IPS-18a (cell line): ENCODE measurements around the gene CDRT15.
"Not testable (repeated sequence)": the region's sequence is repeated elsewhere in the genome, so short reads cannot be mapped to it uniquely, and the experiment has no call there.

Source experiments
- H3K27ac ChIP-seq: one replicate; pipeline ENCODE4 v1.5.1; 2013; ENCODE audit warnings: low read length
- H3K27me3 ChIP-seq: one replicate; pipeline ENCODE4 v1.6.1; 2013; ENCODE audit warnings: mild to moderate bottlenecking, low read length; ENCODE audit not compliant: control insufficient read depth, insufficient read depth
- H3K36me3 ChIP-seq: one replicate; pipeline ENCODE4 v1.6.1; 2013; ENCODE audit warnings: low read depth, low read length; ENCODE audit not compliant: control insufficient read depth
- H3K4me1 ChIP-seq: one replicate; pipeline ENCODE4 v1.6.1; 2013; ENCODE audit warnings: low read depth, low read length; ENCODE audit not compliant: control insufficient read depth
- H3K4me3 ChIP-seq: one replicate; pipeline ENCODE4 v1.5.1; 2013; ENCODE audit warnings: low read length
- H3K9ac ChIP-seq: one replicate; pipeline ENCODE4 v1.6.1; 2013; ENCODE audit warnings: mild to moderate bottlenecking, low read length, moderate library complexity
- H3K9me3 ChIP-seq: one replicate; pipeline ENCODE4 v1.6.1; 2013; ENCODE audit warnings: low read depth, low read length; ENCODE audit not compliant: control insufficient read depth

CDRT15 gene

DNA sequence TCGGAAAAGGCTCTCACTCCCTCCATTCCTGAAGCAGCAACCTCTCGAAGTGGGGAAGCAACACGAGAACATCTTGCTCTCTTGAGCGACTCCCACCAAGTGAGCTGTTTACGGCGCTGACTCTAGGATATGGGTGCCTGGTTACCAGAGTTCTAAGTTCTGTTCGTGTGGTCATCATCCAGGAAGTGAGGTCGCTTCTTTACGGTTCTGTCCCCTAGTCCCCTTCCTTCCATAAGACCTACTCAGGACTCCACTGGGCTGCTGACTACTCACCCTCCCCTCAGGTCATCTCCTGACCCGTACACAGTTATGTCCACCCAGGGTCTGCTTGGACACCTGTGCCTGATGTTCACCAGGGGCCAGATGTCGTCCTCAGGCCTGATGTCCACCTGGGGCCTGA lies at the start of gene CDRT15:
CDRT15 (minus strand) TSS at position 101 of the 400 bp plus-strand sequence; CDS start at position 72, 29 bp downstream.
- H3K4me3 ChIP-seq, H3K27ac ChIP-seq, H3K36me3 ChIP-seq, H3K27me3 ChIP-seq, H3K4me1 ChIP-seq, H3K9me3 ChIP-seq, H3K9ac ChIP-seq: not testable (repeated sequence)

DNA sequence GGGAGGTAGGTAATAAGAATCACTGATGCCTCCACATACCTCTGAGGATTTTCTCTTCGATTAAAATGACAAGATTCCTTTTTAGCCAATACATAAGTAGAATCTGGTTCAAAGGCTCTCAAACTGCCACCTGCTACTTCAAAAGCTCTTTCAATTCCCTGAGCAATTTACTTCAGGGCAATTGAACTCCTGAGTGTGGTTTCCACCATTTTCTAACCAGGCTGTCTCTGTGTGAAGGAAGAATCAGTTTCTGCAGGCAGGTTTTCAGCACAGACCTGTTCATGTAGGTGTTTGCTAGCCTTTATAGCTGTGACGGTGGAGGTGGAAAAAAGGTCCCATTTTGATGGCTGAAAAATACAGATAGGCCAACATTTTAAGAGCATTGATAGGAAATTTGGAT lies 46.1 kb upstream of the CDRT15 start:
- Histone ChIP-seq H3K36me3 (no peaks in the 10 kb centered on the region), H3K27me3 (no peaks in the 10 kb centered on the region), H3K4me3 (no peak overlapping the region), H3K9ac (no peak overlapping the region), H3K4me1 (no peaks in the 10 kb centered on the region), H3K27ac (no peak overlapping the region), H3K9me3 (no peaks in the 10 kb centered on the region)

DNA sequence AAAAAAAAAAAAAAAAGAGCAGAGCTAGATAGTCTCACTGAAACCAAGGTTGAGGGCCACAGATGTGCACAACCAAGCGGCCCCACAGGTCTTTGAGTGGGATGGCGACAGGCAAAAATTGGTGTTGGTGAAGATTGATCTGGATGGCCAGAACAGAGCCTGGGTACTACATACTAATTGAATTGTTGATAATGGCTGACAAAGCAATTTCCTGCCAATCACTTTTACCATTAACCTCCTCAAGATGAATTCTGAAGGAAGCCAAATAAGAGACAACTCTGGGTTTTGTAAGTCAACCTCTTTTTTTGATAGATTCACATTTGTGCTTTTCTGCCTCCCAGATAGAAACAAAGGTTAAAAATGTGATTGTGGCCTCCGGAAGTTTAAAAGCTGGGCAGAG lies 44.9 kb upstream of the CDRT15 start:
- H3K4me3 ChIP-seq = no peak overlapping the region
- H3K27me3 ChIP-seq = no peaks in the 10 kb centered on the region
- H3K27ac ChIP-seq = no peak overlapping the region
- no peak overlapping the region for H3K9ac ChIP-seq
- H3K4me1 ChIP-seq = no peaks in the 10 kb centered on the region
- no peaks in the 10 kb centered on the region for H3K36me3 ChIP-seq
- H3K9me3 ChIP-seq = no peaks in the 10 kb centered on the region

DNA sequence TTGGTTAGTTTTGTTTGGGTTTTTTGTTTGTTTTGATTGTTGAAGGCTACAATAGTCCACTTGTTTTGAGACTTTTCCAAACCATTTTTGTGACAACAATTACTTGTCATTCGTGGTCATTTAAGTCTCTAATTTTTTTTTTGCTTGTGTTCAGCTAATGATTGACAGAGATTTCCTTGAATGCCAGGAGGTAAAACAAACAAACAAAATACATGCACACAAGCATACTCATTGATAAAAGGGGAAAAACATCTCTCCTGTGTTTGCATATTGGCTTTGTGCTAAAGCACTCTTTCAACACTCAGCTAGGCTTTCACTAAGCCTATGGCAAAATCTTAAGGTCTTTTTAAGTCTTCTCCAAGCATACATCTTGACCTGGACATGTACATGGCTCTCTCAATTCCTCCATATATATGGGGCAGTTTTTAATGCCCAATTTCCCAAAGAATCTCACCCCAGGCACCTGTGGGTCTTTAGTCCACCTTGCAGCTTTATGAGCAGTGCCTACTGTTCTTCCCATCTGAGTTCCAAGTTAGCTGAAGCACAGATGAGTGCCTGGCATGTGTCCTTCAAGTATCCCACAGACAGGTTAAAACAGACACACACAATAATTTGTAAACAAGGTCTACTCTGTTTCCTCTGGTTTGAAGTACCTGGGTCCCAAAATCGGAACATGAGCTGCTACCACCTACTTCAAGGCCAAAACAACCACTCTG lies 40.0 kb upstream of the CDRT15 start:
- Histone ChIP-seq H3K4me1 (no peaks in the 10 kb centered on the region), H3K4me3 (no peak overlapping the region), H3K36me3 (no peaks in the 10 kb centered on the region), H3K27ac (no peak overlapping the region), H3K27me3 (no peaks in the 10 kb centered on the region), H3K9ac (no peak overlapping the region), H3K9me3 (no peaks in the 10 kb centered on the region)

DNA sequence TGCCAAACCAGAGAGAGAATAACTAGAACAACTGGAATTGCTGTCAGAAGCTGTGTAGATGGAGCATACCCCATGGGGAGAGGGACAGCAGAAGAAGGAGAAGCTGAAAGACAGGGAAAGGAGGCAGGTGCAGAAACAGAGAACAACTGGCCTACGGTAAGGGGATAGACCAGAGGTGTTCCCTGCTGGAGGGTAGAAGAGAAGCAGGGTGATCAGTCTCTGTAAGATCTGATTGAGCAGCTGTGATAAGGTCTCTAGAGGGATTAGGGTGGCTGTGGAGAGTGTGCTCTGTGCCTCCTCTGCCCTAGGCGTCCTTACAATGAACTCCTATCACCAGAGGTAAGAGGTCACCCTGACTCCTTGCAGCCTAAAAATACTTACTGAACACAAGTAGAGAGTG lies 33.8 kb upstream of the CDRT15 start:
- Histone ChIP-seq H3K9ac (no peak overlapping the region), H3K9me3 (no peaks in the 10 kb centered on the region), H3K4me1 (no peaks in the 10 kb centered on the region), H3K4me3 (no peak overlapping the region), H3K36me3 (no peaks in the 10 kb centered on the region), H3K27ac (no peak overlapping the region), H3K27me3 (no peaks in the 10 kb centered on the region)

DNA sequence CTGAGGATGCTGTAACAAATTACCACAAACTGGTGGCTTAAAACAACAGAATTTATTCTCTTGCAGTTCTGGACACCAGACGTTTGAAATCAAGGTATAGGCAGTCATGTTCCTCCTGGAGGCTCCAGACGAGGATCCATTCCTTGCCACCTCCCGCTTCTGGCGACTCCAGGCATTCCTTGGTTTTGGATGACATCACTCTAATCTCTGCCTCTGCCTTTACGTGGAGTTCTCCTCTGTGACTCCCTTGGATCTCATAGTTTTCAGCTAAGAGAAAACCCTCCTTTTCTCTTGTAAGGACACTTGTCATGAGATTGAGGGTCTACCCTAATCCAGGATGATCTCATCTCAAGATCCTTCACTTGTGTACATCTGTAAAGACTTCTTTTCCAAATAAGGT lies 32.8 kb upstream of the CDRT15 start:
- Histone ChIP-seq H3K27ac (no peak overlapping the region), H3K4me1 (no peaks in the 10 kb centered on the region), H3K9me3 (no peaks in the 10 kb centered on the region), H3K9ac (no peak overlapping the region), H3K4me3 (no peak overlapping the region), H3K27me3 (no peaks in the 10 kb centered on the region), H3K36me3 (no peaks in the 10 kb centered on the region)

DNA sequence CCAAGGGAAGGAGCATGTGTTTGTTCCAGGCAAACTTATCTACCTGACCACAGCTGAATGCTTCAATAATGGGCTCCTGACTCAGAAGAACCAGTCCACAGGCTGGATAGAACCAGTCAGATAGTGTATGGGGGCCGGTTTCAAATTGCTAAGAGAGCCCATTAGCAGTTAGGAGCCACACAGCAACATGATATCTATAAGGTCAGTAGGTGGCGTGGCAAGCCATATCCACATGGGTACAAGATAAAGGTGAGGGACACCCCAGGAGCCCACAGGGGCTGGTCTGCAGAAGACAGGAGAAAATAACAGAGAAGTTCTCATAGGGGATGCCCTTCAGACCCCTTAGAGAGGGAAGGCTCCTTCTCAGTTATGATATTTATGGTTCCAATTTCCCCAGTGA lies 31.6 kb upstream of the CDRT15 start:
- H3K4me3 ChIP-seq = no peak overlapping the region
- no peaks in the 10 kb centered on the region for H3K36me3 ChIP-seq
- H3K27me3 ChIP-seq = no peaks in the 10 kb centered on the region
- no peak overlapping the region for H3K9ac ChIP-seq
- H3K9me3 ChIP-seq = no peaks in the 10 kb centered on the region
- H3K4me1 ChIP-seq = no peaks in the 10 kb centered on the region
- no peak overlapping the region for H3K27ac ChIP-seq

DNA sequence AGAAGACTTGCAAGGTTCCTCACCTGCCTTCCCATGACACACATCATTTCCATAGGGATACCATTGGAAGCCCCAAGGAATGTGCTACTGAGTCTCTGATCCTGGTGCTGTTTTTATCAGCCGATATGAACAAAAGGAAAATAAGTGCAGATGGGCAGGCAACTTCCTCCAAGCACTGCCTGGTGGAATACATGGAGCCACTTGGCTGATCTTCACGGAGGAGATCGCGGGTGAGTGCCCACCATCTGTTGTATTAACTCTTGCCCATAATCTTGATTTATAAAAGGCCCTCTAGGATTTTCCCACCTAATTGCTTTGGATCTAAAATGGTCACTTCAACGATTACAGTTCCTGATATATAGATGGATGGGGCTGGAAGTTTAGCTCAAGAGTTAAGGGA lies 24.7 kb upstream of the CDRT15 start:
- no peak overlapping the region for H3K9ac ChIP-seq
- no peaks in the 10 kb centered on the region for H3K27me3 ChIP-seq
- no peaks in the 10 kb centered on the region for H3K9me3 ChIP-seq
- no peaks in the 10 kb centered on the region for H3K36me3 ChIP-seq
- H3K4me1 ChIP-seq = no peaks in the 10 kb centered on the region
- no peak overlapping the region for H3K4me3 ChIP-seq
- no peak overlapping the region for H3K27ac ChIP-seq

DNA sequence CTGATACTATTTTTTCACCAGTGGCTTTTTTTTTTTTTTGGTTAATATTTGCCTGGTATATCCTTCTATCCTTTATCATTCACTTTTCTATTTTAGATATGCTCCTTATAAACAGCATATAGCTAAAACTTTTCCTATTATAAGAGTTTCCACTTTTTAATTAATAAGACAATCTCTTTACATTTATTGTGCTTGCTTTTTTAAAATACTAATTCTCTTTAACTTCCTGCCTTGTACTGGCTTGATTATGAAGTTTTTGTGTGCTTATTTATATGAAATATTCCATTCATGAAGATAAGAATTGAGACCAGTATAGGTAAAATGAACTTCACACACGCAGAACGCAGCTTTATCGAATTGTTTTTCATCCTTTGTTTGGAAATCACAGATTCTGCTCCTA lies 9.0 kb upstream of the CDRT15 start:
- H3K36me3 ChIP-seq = no peaks in the 10 kb centered on the region
- H3K4me3 ChIP-seq = no peak overlapping the region
- H3K9ac ChIP-seq = no peak overlapping the region
- no peak overlapping the region for H3K27ac ChIP-seq
- no peaks in the 10 kb centered on the region for H3K9me3 ChIP-seq
- H3K4me1 ChIP-seq = peaks cover 6% of the 10 kb centered on the region
- no peaks in the 10 kb centered on the region for H3K27me3 ChIP-seq

DNA sequence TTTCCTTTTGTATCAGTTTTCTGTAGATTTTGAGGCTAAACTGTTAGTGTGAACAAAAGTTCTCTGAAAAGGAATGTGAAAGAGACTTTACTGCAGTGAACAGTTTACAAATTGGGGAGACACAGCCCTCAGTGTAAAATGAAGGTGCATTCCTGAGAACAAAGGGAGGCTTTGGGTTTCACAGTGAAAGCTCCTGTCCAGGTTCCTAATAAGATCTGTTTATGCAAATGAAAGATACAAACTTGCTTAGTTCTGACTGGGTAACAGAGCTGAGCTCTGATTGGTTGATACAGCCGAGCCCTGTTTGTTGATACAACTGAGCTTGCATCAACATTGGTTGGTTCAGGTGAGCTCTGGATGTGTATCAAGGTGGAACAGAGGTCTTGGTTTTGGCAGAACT lies 8.3 kb upstream of the CDRT15 start:
- H3K27me3 ChIP-seq = no peaks in the 10 kb centered on the region
- peaks cover 6% of the 10 kb centered on the region for H3K4me1 ChIP-seq
- no peaks in the 10 kb centered on the region for H3K36me3 ChIP-seq
- H3K9ac ChIP-seq = no peak overlapping the region
- no peak overlapping the region for H3K27ac ChIP-seq
- H3K9me3 ChIP-seq = no peaks in the 10 kb centered on the region
- no peak overlapping the region for H3K4me3 ChIP-seq

DNA sequence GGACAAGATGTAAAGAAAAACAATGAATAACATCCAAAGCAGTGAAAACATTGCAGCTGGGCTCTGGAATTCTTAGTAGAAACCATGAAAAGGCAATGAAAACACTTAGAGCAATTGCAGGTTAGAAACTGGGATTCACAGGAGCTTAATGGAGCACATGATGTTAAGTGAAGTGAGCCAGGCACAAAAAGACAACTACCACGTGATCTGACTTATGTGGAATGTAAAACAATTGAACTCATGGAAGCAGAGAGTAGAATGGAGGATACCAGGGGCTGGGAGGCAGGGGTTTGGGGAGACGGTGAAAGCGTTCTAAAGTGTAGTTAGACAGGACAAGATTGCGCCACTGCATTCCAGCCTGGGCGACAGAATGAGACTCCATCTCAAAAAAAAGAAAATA lies 2.6 kb upstream of the CDRT15 start:
- H3K4me1 ChIP-seq, H3K4me3 ChIP-seq, H3K36me3 ChIP-seq, H3K9ac ChIP-seq, H3K27me3 ChIP-seq, H3K9me3 ChIP-seq, H3K27ac ChIP-seq: not testable (repeated sequence)

DNA sequence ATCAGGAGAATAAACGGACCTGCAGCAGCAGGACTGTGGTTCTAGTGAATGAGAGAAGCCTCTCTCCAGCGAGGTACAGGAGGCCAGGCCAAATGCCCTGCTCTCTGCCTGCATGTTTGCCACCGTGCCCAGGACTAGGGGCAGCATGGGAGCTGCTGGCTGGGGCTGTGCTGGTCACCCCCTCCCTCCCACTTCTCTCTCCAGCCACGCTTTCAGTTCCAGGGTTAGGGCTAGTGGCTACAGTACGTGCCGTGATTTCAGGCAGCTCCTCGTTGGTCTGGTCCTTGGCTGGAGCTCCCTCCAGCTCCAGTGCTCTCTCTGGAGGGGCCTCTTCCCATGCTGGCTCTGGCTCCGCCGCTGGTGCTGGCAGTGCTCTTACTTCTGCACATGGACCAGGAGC lies 630 bp downstream of the CDRT15 start:
- not testable (repeated sequence) for H3K4me1 ChIP-seq, H3K9ac ChIP-seq, H3K27me3 ChIP-seq, H3K4me3 ChIP-seq, H3K36me3 ChIP-seq, H3K27ac ChIP-seq, H3K9me3 ChIP-seq
